PFSK-1 (cell line): ENCODE results near the gene BNC2.

Experiments used
- FOXP2 ChIP-seq: optimal IDR thresholded peaks from 2 replicates; pipeline ENCODE3; 2011; ENCODE audit warnings: borderline replicate concordance, control low read depth, inconsistent platforms; ENCODE audit not compliant: insufficient read depth; ENCODE audit errors: extremely low read length, extremely low read depth
- POLR2AphosphoS5 ChIP-seq: IDR thresholded peaks from 2 replicates; pipeline ENCODE4 v1.6.1; 2012; ENCODE audit warnings: low read depth, mild to moderate bottlenecking, control low read depth, low read length, moderate library complexity
- SIN3A ChIP-seq: IDR thresholded peaks from 2 replicates; pipeline ENCODE4 v1.6.1; 2012; ENCODE audit warnings: mild to moderate bottlenecking, low read length, moderate library complexity, borderline replicate concordance; ENCODE audit not compliant: insufficient read depth

- TF ChIP-seq POLR2AphosphoS5: no peak
- TF ChIP-seq FOXP2: no peak
- TF ChIP-seq SIN3A: no peak
Observed at GRCh38 chr9:16401701-16402100, 468.8 kb downstream of the BNC2 start.
